ENCODE results near the gene ERBB4. TPM values are rescaled to one million over a fixed set of nuclear protein-coding genes. Genes with fewer than 3 reads are reported as not detected.

The ERBB4 gene
- total RNA-seq, 1 donor from 2014 or later = 1.7 TPM

- no peak for TF ChIP-seq CTCF (IDR thresholded peaks at IDR 0.05)
- H3K9me3 ChIP-seq = no peaks in the 10 kb centered on the region
- H3K36me3 ChIP-seq = no peaks in the 10 kb centered on the region
- H3K27ac ChIP-seq = no peak overlapping the region
- peaks cover 0 to 15% of the 10 kb centered on the region in 2 donors for H3K4me1 ChIP-seq
- no peaks in the 10 kb centered on the region for H3K27me3 ChIP-seq
- intact Hi-C loops (cut with DNase I) = loop anchor here (5.0 kb wide), 1 partner anchor 46 kb away; no protein-coding TSS in a partner anchor
- no peak overlapping the region for H3K4me3 ChIP-seq
- DNase-seq (ENCODE audit: low spot score in 2 of 2) = no peak
These were observed 210.5 kb downstream of the ERBB4 start for GRCh38 chr2:212328136-212328535.

- no peak overlapping the region for H3K27ac ChIP-seq
- H3K4me1 ChIP-seq = peaks cover 0 to 17% of the 10 kb centered on the region in 2 donors
- intact Hi-C loops (cut with DNase I) = loop anchor here (5.0 kb wide), 1 partner anchor 45 kb away; no protein-coding TSS in a partner anchor
- TF ChIP-seq CTCF (IDR thresholded peaks at IDR 0.05) = no peak
- no peak for DNase-seq (ENCODE audit: low spot score in 2 of 2)
- H3K36me3 ChIP-seq = no peaks in the 10 kb centered on the region
- no peak overlapping the region for H3K4me3 ChIP-seq
- H3K9me3 ChIP-seq = no peaks in the 10 kb centered on the region
- H3K27me3 ChIP-seq = no peaks in the 10 kb centered on the region
These were observed 211.3 kb downstream of the ERBB4 start for GRCh38 chr2:212327171-212327809.

- H3K27ac ChIP-seq = no peak overlapping the region
- DNase-seq (ENCODE audit: low spot score in 2 of 2) = no peak
These were observed 220.0 kb downstream of the ERBB4 start for GRCh38 chr2:212318636-212319035.

DNA sequence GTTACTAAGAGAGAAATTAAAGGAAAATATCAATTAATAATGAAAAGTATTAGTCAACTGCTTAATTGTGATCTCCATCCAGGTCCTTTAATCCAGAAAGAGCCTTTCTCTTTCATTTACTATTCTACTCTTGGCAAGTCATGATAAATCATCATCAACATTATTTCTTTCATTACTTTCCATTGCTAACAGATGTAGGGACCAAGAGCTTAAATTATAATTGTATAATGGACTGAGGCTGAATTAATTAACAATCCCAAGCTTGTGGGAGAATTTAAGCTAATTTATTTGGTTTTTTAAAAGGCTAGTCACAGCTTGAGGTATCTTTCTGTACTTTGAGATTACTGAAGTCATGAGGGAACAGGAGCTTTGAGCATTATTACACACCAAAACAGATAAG is 223.9 kb downstream of the ERBB4 start:
- no peaks in the 10 kb centered on the region for H3K27me3 ChIP-seq
- H3K4me1 ChIP-seq = no peaks in the 10 kb centered on the region
- DNase-seq (ENCODE audit: low spot score in 2 of 2) = no peak
- TF ChIP-seq CTCF (IDR thresholded peaks at IDR 0.05) = no peak
- intact Hi-C loops (cut with DNase I) = no loop called here
- no peak overlapping the region for H3K4me3 ChIP-seq
- no peak overlapping the region for H3K27ac ChIP-seq
- no peaks in the 10 kb centered on the region for H3K36me3 ChIP-seq
- H3K9me3 ChIP-seq = no peaks in the 10 kb centered on the region

More at GRCh38 chr2:212318636-212319035, 220.0 kb downstream of the ERBB4 start:
- H3K4me1 ChIP-seq = peaks cover 0 to 4% of the 10 kb centered on the region in 2 donors
- no peak overlapping the region for H3K4me3 ChIP-seq
- H3K9me3 ChIP-seq = no peaks in the 10 kb centered on the region
- intact Hi-C loops (cut with DNase I) = no loop called here
- no peak for TF ChIP-seq CTCF (IDR thresholded peaks at IDR 0.05)
- H3K36me3 ChIP-seq = no peaks in the 10 kb centered on the region
- no peaks in the 10 kb centered on the region for H3K27me3 ChIP-seq

DNA sequence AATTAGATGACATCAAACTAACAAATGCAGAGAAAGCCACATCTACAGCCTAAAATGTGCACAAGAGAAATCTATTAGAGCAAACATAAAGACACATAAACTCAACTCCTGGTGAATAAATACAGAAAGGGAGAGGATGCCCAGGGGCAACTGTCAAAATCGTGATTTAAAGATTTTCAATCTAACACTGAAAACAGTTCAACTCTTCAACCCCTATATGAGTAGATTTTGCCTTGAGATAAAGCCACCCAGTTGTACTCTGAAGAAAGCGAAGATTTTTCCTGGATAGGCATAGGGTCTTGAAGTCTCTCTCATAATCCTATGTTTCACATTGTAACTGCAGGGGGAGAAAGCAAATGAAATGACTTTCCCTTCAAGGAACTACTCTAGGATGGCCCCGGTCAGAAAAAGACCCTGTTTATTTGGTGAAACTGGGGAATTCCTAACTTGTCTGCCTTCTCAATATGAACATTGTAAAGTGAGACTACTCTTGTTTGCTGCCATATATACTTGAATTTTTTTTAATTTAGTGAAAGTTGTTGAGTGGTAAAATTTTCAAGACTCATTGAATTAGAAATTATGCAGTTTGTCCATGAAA is 226.7 kb downstream of the ERBB4 start:
- no peaks in the 10 kb centered on the region for H3K36me3 ChIP-seq
- H3K27ac ChIP-seq = no peak overlapping the region
- no peak for DNase-seq (ENCODE audit: low spot score in 2 of 2)
- no peaks in the 10 kb centered on the region for H3K4me1 ChIP-seq
- H3K9me3 ChIP-seq = no peaks in the 10 kb centered on the region
- H3K27me3 ChIP-seq = no peaks in the 10 kb centered on the region
- no peak for TF ChIP-seq CTCF (IDR thresholded peaks at IDR 0.05)
- intact Hi-C loops (cut with DNase I) = no loop called here
- H3K4me3 ChIP-seq = no peak overlapping the region
